Coronary artery (tissue), 2 donors: ENCODE data around the gene MAST3.

Source experiments
- DNase-seq: peaks from one replicate; pipeline ENCODE4 v3.0.0-alpha.2; 2017; ENCODE audit warnings: low spot score
- H3K27ac ChIP-seq, 2 donors: fragments of 200-600 bp; sonication (generic); one replicate each; pipeline ENCODE4 v1.5.1; 2016 to 2019
- H3K4me3 ChIP-seq: fragments of 200-600 bp; sonication (generic); 2 replicates; pipeline ENCODE4 v1.5.1; 2016; ENCODE audit warnings: mild to moderate bottlenecking, moderate library complexity
- TF ChIP-seq, protein P1 (sequence below): fragments of 200-600 bp; sonication (generic); IDR thresholded peaks from one replicate; pipeline ENCODE4 v1.5.1; 2019; ENCODE audit warnings: antibody characterized with exemption

Gene MAST3

DNA sequence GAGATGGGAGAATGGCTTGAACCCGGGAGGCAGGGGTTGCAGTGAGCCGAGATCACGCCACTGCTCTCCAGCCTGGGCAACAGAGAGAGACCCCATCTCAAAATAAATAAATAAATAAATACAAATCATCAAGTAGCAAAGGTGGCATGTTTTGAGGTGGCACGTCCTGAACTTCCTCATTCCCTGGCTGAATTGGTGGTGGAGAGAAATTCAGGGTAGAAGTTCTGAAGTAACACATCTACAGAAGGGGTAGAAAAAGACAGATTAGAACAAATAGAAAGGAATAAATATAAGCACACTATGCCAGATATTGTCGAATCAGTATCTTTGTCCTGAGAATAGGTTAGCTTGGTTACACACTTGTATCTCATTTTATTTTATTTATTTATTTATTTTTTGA is 82.4 kb downstream of the MAST3 start:
- DNase-seq, result no peak
- TF ChIP-seq, protein P1, sequence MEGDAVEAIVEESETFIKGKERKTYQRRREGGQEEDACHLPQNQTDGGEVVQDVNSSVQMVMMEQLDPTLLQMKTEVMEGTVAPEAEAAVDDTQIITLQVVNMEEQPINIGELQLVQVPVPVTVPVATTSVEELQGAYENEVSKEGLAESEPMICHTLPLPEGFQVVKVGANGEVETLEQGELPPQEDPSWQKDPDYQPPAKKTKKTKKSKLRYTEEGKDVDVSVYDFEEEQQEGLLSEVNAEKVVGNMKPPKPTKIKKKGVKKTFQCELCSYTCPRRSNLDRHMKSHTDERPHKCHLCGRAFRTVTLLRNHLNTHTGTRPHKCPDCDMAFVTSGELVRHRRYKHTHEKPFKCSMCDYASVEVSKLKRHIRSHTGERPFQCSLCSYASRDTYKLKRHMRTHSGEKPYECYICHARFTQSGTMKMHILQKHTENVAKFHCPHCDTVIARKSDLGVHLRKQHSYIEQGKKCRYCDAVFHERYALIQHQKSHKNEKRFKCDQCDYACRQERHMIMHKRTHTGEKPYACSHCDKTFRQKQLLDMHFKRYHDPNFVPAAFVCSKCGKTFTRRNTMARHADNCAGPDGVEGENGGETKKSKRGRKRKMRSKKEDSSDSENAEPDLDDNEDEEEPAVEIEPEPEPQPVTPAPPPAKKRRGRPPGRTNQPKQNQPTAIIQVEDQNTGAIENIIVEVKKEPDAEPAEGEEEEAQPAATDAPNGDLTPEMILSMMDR, result no peak
- Histone ChIP-seq H3K27ac (no peak overlapping the region), H3K4me3 (no peak overlapping the region)

DNA sequence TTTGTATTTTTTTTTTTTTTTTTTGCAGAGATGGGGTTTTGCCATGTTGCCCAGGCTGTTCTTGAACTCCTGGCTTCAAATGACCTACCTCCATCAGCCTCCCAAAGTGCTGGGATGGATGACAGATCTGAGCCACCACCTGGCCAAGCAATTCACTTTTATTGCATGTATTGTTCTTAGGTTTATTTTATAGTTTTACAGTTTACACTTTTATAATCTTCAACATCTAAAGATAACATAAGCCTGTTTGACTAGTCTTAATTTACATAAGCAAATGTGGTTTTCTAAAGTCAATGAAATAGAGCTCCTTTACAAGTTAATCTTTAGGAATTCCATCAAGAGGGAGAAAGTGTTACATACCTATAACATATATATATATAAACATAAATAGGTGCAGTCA is 86.0 kb downstream of the MAST3 start:
- TF ChIP-seq, protein P1, result no peak
- Histone ChIP-seq H3K27ac (no peak overlapping the region), H3K4me3 (no peak overlapping the region)
- DNase-seq, result no peak

DNA sequence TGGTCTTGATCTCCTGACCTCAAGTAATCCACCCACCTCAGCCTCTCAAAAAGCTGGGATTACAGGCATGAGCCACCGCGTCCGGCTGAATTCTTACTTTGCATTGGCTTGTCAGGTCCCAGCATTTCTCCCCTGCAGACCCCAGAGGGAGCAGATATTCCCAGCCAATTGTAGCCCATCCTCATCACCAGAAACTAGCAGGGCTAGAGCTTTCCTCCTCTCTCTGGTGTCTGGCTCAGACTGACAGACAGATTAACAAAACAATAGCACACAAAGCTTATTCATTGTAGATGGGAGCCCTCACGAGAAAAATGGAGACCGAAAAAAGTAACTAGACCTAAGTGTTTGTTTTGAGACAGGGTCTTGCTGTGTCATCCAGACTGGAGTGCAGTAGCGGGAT is 88.0 kb downstream of the MAST3 start:
- Histone ChIP-seq H3K4me3 (no peak overlapping the region), H3K27ac (no peak overlapping the region)
- TF ChIP-seq, protein P1, result no peak
- DNase-seq, result no peak

DNA sequence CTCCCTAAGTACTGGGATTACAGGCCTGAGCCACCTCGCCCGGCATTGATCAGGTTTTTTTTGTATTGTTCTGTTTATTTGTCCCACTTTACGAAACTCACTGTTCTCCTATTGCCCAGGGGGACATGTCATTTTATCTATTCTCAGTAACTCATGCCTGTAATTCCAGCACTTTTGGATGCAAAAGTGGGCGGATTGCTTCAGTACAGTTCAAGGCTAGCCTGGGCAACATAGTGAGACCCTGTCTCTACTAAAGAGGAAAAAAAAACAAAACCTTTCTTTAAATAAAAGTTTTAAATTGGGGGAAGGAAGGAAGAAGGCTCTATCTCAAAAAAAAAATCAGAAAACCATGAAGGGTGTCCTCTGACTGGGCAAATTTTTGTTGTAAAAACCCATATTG is 92.7 kb downstream of the MAST3 start:
- no peak for DNase-seq
- Histone ChIP-seq H3K4me3 (no peak overlapping the region), H3K27ac (no peak overlapping the region)
- TF ChIP-seq, protein P1, result no peak

DNA sequence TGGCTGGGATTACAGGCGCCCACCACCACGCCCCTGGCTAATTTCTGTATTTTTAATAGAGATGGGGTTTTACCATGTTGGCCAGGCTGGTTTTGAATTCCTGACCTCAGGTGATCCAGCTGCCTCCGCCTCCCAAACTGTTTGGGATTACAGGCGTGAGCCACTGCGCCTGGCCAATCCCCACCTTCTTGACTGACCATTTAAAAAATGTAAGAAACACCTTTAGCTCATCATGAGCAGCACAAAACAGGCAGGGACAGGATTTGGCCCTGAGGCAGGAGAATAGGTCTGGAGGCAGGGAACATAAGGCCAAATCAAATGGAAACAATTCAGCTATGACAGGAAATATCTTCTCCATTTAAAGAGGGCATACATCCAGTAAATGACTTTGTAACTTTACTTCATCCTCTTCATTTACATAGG is 94.1 kb downstream of the MAST3 start:
- DNase-seq, result no peak
- peak overlapping the region; percentile 89 to 94 for H3K27ac ChIP-seq

DNA sequence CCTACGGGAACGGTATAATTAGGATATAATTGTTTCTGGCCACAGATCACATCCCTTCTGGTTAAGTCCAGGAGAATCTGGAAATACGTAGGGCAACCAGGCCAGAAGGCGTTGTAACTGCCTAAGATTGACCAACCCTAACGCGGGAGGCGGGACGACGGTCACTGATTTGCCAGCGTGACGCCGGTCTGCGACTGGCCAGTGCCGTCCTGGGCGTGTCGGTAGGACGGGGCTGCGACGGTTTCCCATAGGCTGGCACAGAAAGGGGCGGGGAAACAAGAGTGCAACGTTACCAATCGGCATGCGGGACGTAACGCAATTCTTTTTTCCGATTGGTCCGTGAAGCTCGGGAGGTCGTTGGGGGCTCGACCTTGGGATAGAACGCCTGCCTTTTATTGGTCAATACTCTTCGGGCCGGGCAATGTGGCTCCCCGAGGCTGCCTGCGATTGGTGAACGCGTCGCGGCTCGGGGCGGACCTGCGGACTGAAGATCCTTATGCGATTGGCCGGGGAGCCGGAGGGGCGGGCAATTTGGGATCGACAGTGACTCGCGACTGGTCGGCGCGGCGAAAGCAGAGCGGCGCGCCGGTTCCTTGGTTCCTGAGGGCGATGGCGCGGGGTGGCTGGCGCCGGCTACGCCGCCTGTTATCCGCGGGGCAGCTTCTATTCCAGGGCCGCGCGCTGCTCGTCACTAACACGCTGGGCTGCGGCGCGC is 95.3 kb downstream of the MAST3 start, which contains the start of gene MPV17L2:
Gene MPV17L2 (plus strand): TSS at position 546 of the 715 bp plus-strand sequence. CDS start 64 bp downstream, at position 610.
- H3K4me3 ChIP-seq, result peak within 1 kb of the TSS; percentile 91

More for the DNA sequence above, 94.1 kb downstream of the MAST3 start:
- H3K4me3 ChIP-seq, result peak overlapping the region; percentile 70
- TF ChIP-seq, protein P1, result no peak

More for the DNA sequence above, 95.3 kb downstream of the MAST3 start, which contains the start of gene MPV17L2:
- peak; percentile 100 for DNase-seq
- TF ChIP-seq, protein P1, result no peak
- H3K27ac ChIP-seq, result peak within 1 kb of the TSS; percentile 94
